ENCODE results near the gene LRRC37A3. TPM values are rescaled to one million over a fixed set of nuclear protein-coding genes. Genes with fewer than 3 reads are reported as not detected.
"Not testable (repeated sequence)": the region's sequence is repeated elsewhere in the genome, so short reads cannot be mapped to it uniquely, and the experiment has no call there.

Gene LRRC37A3
- total and polyA plus RNA-seq, 4 experiments from 2014 or later = 0.60 to 42.8 (median 19.4) TPM

DNA sequence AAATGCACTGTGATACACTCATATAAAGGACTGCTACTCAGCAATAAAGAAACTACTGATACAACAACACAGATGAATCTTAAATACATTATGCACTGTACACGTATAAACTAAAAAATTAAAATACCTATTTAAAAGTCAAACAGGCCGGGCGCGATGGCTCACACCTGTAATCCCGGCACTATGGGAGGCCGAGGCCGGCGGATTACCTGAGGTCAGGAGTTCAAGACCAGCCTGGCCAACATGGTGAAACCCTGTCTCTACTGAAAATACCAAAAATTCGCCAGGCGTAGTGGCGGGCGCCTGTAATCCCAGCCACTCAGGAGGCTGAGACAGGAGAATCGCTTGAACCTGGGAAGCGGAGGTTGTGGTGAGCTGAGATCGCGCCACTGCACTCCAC is 1.7 kb downstream of the LRRC37A3 start:
- H3K9me3 Mint-ChIP-seq; DNase-seq; intact Hi-C loops (cut with micrococcal nuclease); CTCF ChIA-PET (ENCODE audit: partially characterized antibody); H3K36me3 ChIP-seq (ENCODE audit: insufficient read depth, low read length); POLR2A ChIA-PET (ENCODE audit: partially characterized antibody); H3K27ac Mint-ChIP-seq; H3K27ac ChIP-seq (ENCODE audit: low read depth, low read length); H3K36me3 Mint-ChIP-seq; H3K27me3 Mint-ChIP-seq; H3K4me1 ChIP-seq (ENCODE audit: insufficient read depth, low read length); H3K4me3 ChIP-seq (ENCODE audit: low read length in 2 of 2); H3K9me3 ChIP-seq (ENCODE audit: control insufficient read depth in 1 of 2, low read length in 2 of 2); H3K4me3 Mint-ChIP-seq; H3K27me3 ChIP-seq (ENCODE audit: insufficient read depth, low read length): not testable (repeated sequence)
- peaks cover 4 to 17% (median 8%) of the 10 kb centered on the region in 4 donors for H3K4me1 Mint-ChIP-seq

DNA sequence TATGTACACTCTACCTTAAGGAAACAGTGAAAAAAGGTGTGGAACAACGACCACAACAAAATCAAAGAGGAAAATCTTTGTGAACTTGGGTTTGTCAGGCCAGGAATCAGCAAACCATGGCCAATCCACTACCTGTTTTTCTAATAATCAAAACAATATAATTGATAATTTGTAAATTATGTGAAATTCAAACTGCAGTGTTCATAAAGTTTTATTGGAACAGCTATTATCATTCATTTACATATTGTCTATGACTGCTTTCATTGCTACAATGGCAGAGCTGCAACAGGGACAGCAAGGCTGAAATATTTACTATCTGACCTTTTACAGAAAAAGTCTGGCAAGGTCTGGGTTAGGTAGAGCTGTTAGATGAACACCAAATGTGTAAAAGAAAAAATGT is 4.0 kb downstream of the LRRC37A3 start:
- POLR2A ChIA-PET (ENCODE audit: partially characterized antibody); H3K36me3 Mint-ChIP-seq; H3K4me3 Mint-ChIP-seq: not testable (repeated sequence)

DNA sequence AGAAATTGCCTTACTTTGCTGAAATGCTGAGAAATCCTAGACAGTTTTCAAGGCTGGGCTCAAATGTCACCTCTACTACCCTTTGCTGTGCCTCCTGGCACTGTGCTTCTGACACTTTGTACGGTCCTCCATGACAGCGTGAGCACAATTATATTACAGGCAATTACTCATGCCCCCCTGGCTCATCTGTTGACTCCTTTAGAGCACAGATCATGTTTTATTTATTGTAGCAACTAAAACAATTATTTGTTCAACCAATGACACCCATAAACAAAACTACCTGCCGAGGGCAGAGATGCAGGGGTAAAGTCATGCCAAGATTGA is 9.1 kb downstream of the LRRC37A3 start:
- H3K9me3 ChIP-seq (ENCODE audit: control insufficient read depth in 1 of 2, low read length in 2 of 2); H3K4me1 Mint-ChIP-seq; H3K36me3 ChIP-seq (ENCODE audit: insufficient read depth, low read length); H3K27me3 ChIP-seq (ENCODE audit: insufficient read depth, low read length); H3K4me1 ChIP-seq (ENCODE audit: insufficient read depth, low read length); H3K9me3 Mint-ChIP-seq; CTCF ChIA-PET (ENCODE audit: partially characterized antibody); H3K27ac ChIP-seq (ENCODE audit: low read depth, low read length); H3K27ac Mint-ChIP-seq; intact Hi-C loops (cut with micrococcal nuclease); H3K36me3 Mint-ChIP-seq; H3K4me3 Mint-ChIP-seq; H3K27me3 Mint-ChIP-seq; H3K4me3 ChIP-seq (ENCODE audit: low read length in 2 of 2); POLR2A ChIA-PET (ENCODE audit: partially characterized antibody); DNase-seq: not testable (repeated sequence)

More for the DNA sequence above, 4.0 kb downstream of the LRRC37A3 start:
- H3K27me3 ChIP-seq (ENCODE audit: insufficient read depth, low read length); H3K36me3 ChIP-seq (ENCODE audit: insufficient read depth, low read length); H3K4me3 ChIP-seq (ENCODE audit: low read length in 2 of 2); H3K4me1 ChIP-seq (ENCODE audit: insufficient read depth, low read length); H3K27ac ChIP-seq (ENCODE audit: low read depth, low read length); H3K9me3 ChIP-seq (ENCODE audit: control insufficient read depth in 1 of 2, low read length in 2 of 2); H3K9me3 Mint-ChIP-seq; DNase-seq; CTCF ChIA-PET (ENCODE audit: partially characterized antibody); intact Hi-C loops (cut with micrococcal nuclease); H3K27ac Mint-ChIP-seq; H3K27me3 Mint-ChIP-seq: not testable (repeated sequence)
- peaks cover 4 to 13% (median 8%) of the 10 kb centered on the region in 4 donors for H3K4me1 Mint-ChIP-seq

DNA sequence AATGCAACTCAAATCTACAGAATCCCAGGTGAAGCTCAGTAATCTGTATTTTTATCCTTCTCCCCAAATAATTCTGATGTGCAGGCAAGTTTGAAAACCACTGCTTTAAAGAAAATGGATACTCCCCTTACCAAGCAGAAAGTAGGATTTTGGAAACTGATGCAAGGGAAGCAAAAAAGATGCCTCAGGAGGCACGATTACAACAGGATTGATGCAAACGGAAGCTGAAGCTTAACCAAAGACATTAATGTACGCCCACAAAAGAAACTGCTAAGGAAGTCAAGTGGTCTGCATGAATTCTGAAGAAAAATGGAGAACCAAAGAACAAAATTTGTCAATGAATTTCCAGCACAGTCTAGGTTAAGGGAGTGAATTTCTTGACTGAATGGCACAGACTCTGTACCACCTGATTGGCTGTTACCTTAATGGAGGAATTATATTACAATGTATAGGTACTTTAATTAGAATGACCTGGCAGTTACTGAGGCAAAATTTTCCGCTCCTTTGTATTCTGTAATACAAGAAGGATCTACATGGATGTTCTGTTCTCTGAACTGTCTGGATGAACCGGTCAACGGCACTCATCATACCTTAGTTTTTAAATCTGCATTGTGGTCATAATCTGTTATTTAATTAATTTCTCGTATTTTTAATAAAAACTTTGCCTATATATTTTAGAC is 9.6 kb downstream of the LRRC37A3 start:
- POLR2A ChIA-PET (ENCODE audit: partially characterized antibody); H3K4me3 Mint-ChIP-seq; intact Hi-C loops (cut with micrococcal nuclease): not testable (repeated sequence)

DNA sequence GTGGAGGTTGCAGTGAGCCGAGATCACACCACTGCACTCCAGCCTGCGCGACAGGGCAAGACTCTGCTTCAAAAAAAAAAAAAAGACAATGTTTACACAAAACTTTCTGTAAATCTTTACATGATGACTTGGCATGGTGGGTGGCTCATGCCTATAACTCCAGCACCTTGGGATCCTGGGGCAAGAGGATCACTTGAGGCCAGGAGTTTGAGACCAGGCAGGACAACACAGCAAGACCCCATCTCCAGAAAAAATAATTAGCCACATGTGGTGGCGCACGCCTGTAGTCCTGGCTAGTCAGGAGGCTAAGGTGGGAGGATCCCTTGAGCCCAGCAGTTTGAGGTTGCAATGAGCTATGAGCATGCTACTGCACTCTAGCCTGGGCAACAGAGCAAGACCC is 15.2 kb downstream of the LRRC37A3 start:
- H3K9me3 ChIP-seq (ENCODE audit: control insufficient read depth in 1 of 2, low read length in 2 of 2); H3K27ac ChIP-seq (ENCODE audit: low read depth, low read length); H3K36me3 Mint-ChIP-seq; H3K4me3 ChIP-seq (ENCODE audit: low read length in 2 of 2); H3K4me3 Mint-ChIP-seq; intact Hi-C loops (cut with micrococcal nuclease); POLR2A ChIA-PET (ENCODE audit: partially characterized antibody); H3K4me1 ChIP-seq (ENCODE audit: insufficient read depth, low read length); H3K27me3 Mint-ChIP-seq; H3K9me3 Mint-ChIP-seq; H3K36me3 ChIP-seq (ENCODE audit: insufficient read depth, low read length); CTCF ChIA-PET (ENCODE audit: partially characterized antibody); H3K27ac Mint-ChIP-seq; H3K27me3 ChIP-seq (ENCODE audit: insufficient read depth, low read length); H3K4me1 Mint-ChIP-seq: not testable (repeated sequence)
- peak in 1 of 5 donors; percentile 25 for DNase-seq

More for the DNA sequence above, 9.6 kb downstream of the LRRC37A3 start:
- H3K4me1 ChIP-seq (ENCODE audit: insufficient read depth, low read length); H3K36me3 Mint-ChIP-seq; H3K4me1 Mint-ChIP-seq; H3K9me3 Mint-ChIP-seq; H3K4me3 ChIP-seq (ENCODE audit: low read length in 2 of 2); H3K36me3 ChIP-seq (ENCODE audit: insufficient read depth, low read length); H3K27me3 ChIP-seq (ENCODE audit: insufficient read depth, low read length); H3K27ac Mint-ChIP-seq; DNase-seq; H3K9me3 ChIP-seq (ENCODE audit: control insufficient read depth in 1 of 2, low read length in 2 of 2); CTCF ChIA-PET (ENCODE audit: partially characterized antibody); H3K27ac ChIP-seq (ENCODE audit: low read depth, low read length); H3K27me3 Mint-ChIP-seq: not testable (repeated sequence)

DNA sequence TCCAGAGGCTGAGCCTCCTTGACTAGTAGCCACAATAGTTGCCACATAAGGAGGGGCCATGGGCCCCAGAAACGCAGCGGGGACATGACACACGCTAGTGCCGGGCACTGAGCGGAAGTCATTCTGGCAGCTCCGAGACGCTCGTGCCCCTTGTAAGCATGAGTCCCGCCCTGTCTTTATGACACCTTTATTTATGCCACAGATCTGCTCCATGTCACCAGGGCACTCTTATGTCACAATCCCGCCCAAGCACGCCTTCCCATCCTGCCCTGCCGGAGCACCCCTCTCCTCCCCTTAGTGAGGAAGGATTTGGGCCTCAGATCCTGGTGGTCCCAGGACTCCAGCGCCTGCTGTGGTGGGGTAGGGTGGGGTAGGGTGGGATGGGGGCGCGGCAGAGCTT is 22.1 kb downstream of the LRRC37A3 start:
- H3K9me3 Mint-ChIP-seq; H3K9me3 ChIP-seq (ENCODE audit: control insufficient read depth in 1 of 2, low read length in 2 of 2); H3K27ac ChIP-seq (ENCODE audit: low read depth, low read length); CTCF ChIA-PET (ENCODE audit: partially characterized antibody); H3K4me1 ChIP-seq (ENCODE audit: insufficient read depth, low read length); H3K4me1 Mint-ChIP-seq; H3K27me3 Mint-ChIP-seq; H3K27ac Mint-ChIP-seq; H3K4me3 Mint-ChIP-seq; H3K36me3 ChIP-seq (ENCODE audit: insufficient read depth, low read length); H3K36me3 Mint-ChIP-seq; H3K4me3 ChIP-seq (ENCODE audit: low read length in 2 of 2); POLR2A ChIA-PET (ENCODE audit: partially characterized antibody); H3K27me3 ChIP-seq (ENCODE audit: insufficient read depth, low read length); intact Hi-C loops (cut with micrococcal nuclease): not testable (repeated sequence)
- peak in 1 of 5 donors; percentile 7 for DNase-seq

DNA sequence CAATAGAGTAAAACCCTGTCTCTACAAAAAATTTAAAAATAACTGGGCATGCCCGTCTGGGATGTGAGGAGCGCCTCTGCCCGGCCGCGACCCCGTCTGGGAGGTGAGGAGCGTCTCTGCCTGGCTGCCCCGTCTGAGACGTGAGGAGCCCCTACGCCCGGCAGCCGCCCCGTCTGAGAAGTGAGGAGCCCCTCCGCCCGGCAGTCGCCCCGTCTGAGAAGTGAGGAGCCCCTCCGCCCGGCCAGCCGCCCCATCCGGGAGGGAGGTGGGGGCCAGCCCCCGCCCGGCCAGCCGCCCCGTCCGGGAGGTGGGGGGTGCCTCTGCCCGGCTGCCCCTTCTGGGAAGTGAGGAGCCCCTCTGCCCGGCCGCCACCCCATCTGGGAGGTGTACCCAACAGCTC is 45.1 kb downstream of the LRRC37A3 start:
- H3K27me3 ChIP-seq (ENCODE audit: insufficient read depth, low read length); POLR2A ChIA-PET (ENCODE audit: partially characterized antibody); H3K27me3 Mint-ChIP-seq; intact Hi-C loops (cut with micrococcal nuclease); DNase-seq; H3K36me3 Mint-ChIP-seq; H3K36me3 ChIP-seq (ENCODE audit: insufficient read depth, low read length); H3K27ac ChIP-seq (ENCODE audit: low read depth, low read length); CTCF ChIA-PET (ENCODE audit: partially characterized antibody); H3K4me1 ChIP-seq (ENCODE audit: insufficient read depth, low read length); H3K4me3 Mint-ChIP-seq; H3K4me1 Mint-ChIP-seq; H3K9me3 ChIP-seq (ENCODE audit: control insufficient read depth in 1 of 2, low read length in 2 of 2); H3K9me3 Mint-ChIP-seq; H3K4me3 ChIP-seq (ENCODE audit: low read length in 2 of 2); H3K27ac Mint-ChIP-seq: not testable (repeated sequence)
